PC-3 (cell line): ENCODE measurements around the gene ANKFN1.

Experiments
- CTCF ChIP-seq: fragments of 300-600 bp; sonication (generic); conservative IDR thresholded peaks from 2 replicates; pipeline ENCODE4 v1.5.1; 2017; ENCODE audit warnings: antibody characterized with exemption, low read depth, mild to moderate bottlenecking, low read length
- EZH2 ChIP-seq: fragments of 300-600 bp; sonication (generic); IDR thresholded peaks from one replicate; pipeline ENCODE4 v1.6.1; 2017; ENCODE audit warnings: antibody characterized with exemption, mild to moderate bottlenecking, low read length; ENCODE audit not compliant: unreplicated experiment
- EZH2phosphoT487 ChIP-seq: fragments of 300-600 bp; sonication (generic); IDR thresholded peaks from 2 replicates; pipeline ENCODE4 v1.6.1; 2018; ENCODE audit warnings: mild to moderate bottlenecking, antibody characterized with exemption, low read length, borderline replicate concordance

- TF ChIP-seq CTCF (no peak), EZH2 (no peak), EZH2phosphoT487 (no peak)
Measured at GRCh38 chr17:56158915-56159825, 5.9 kb downstream of the ANKFN1 start.
